ACC112 (cell line): ENCODE measurements around the gene ENAH.

Experiments
- H2AFZ ChIP-seq: fragments of 200-600 bp; sonication (generic); one replicate; pipeline ENCODE4 v1.6.0; 2017; ENCODE audit warnings: antibody characterized with exemption, low read length; ENCODE audit not compliant: unreplicated experiment
- H3K27ac ChIP-seq: fragments of 200-600 bp; sonication (generic); 2 replicates; pipeline ENCODE4 v1.5.1; 2014; ENCODE audit warnings: low read depth, mild to moderate bottlenecking, antibody characterized with exemption, low read length, moderate library complexity
- H3K27me3 ChIP-seq: fragments of 200-600 bp; sonication (generic); 2 replicates; pipeline ENCODE4 v1.6.1; 2014; ENCODE audit warnings: mild to moderate bottlenecking, antibody characterized with exemption, low read length, moderate library complexity, mixed read lengths; ENCODE audit not compliant: insufficient read depth
- H3K36me3 ChIP-seq: fragments of 200-600 bp; sonication (generic); 2 replicates; pipeline ENCODE4 v1.6.1; 2016; ENCODE audit warnings: mild to moderate bottlenecking, antibody characterized with exemption, low read length, moderate library complexity, mixed read lengths; ENCODE audit not compliant: insufficient read depth
- H3K4me1 ChIP-seq: fragments of 200-600 bp; sonication (generic); one replicate; pipeline ENCODE4 v1.6.1; 2016; ENCODE audit warnings: low read length, mixed read lengths; ENCODE audit not compliant: insufficient read depth, unreplicated experiment, control insufficient read depth
- H3K4me3 ChIP-seq: fragments of 200-600 bp; sonication (generic); 2 replicates; pipeline ENCODE4 v1.5.1; 2014; ENCODE audit warnings: mild to moderate bottlenecking, low read depth, low read length
- H3K79me2 ChIP-seq: fragments of 200-600 bp; sonication (generic); one replicate; pipeline ENCODE4 v1.6.0; 2016; ENCODE audit warnings: low read length; ENCODE audit not compliant: control insufficient read depth, unreplicated experiment, insufficient read depth

Gene ENAH

GRCh38 chr1:225543350-225543749 is 109.6 kb downstream of the ENAH start:
- Histone ChIP-seq H3K36me3 (no peaks in the 10 kb centered on the region; the same call in 1 of the 2 replicates), H3K4me1 (peaks cover 12% of the 10 kb centered on the region), H3K27ac (no peak overlapping the region), H3K27me3 (no peaks in the 10 kb centered on the region), H3K4me3 (no peak overlapping the region), H3K79me2 (peaks cover 52% of the 10 kb centered on the region), H2AFZ (no peak overlapping the region)

DNA sequence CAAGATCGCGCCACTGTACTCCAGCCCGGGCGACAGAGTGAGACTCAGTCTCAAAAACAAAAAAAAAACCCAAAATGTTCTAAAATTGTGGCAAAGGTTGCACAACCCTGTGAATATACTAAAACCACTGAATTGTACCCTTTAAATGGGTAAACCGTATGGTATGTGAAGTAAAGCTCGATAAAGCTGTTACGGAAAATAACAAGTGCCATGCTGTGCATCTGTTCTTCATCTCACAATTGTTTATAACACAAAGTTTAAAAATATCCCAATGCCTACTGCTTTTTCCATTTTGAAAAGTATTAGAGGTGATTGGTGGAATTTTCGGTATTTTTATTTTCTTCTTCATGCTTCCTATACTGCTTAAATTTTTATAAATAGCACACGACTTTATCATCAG is 111.5 kb downstream of the ENAH start:
- peaks cover 14% of the 10 kb centered on the region for H3K4me1 ChIP-seq
- H3K79me2 ChIP-seq, result peaks cover 58% of the 10 kb centered on the region
- H3K27ac ChIP-seq, result no peak overlapping the region
- H2AFZ ChIP-seq, result no peak overlapping the region
- H3K36me3 ChIP-seq, result no peaks in the 10 kb centered on the region
- no peaks in the 10 kb centered on the region for H3K27me3 ChIP-seq
- H3K4me3 ChIP-seq, result no peak overlapping the region

DNA sequence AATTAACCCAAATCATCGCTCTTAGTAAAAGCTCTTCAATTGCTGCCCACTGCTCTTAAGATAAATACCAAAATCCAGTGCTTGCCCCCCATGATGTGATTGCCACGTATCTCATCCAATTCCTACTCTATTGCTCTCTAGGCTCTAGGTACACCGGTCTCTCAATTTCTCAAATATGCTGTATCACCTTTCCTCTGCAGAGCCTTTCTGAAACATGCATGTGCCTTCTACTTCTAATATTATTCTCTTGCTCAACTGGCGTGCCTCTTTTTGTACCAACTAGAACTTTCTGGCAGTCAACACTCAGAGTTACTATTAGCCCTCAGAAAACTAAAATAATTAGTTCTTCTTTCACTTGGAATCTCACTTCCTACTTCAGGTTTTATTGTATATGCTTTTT is 113.3 kb downstream of the ENAH start:
- Histone ChIP-seq H3K27ac (no peak overlapping the region), H3K27me3 (no peaks in the 10 kb centered on the region), H3K4me3 (no peak overlapping the region), H3K36me3 (no peaks in the 10 kb centered on the region), H3K4me1 (peaks cover 14% of the 10 kb centered on the region), H2AFZ (no peak overlapping the region), H3K79me2 (peaks cover 67% of the 10 kb centered on the region)

DNA sequence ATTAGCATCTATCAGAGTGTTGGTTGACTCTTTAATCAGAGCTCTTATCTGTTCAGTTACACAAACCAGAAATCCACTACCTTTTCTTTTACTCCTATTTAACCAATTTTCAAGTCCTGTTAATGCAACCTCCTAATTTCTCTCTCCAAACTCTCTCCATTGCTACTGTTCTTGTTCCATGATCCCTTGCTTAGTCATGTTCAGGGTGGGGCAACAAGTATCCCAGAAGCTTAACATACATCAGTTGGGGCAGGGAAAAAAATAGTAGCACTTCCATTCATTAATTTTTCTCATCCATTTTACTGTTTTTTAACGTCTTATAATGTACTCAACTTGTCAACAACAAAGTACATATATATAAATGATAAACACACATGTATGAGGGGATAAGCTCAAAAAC is 113.9 kb downstream of the ENAH start:
- H3K4me3 ChIP-seq, result no peak overlapping the region
- H3K27me3 ChIP-seq, result no peaks in the 10 kb centered on the region
- H3K4me1 ChIP-seq, result peaks cover 14% of the 10 kb centered on the region
- no peaks in the 10 kb centered on the region for H3K36me3 ChIP-seq
- peaks cover 67% of the 10 kb centered on the region for H3K79me2 ChIP-seq
- H3K27ac ChIP-seq, result no peak overlapping the region
- H2AFZ ChIP-seq, result no peak overlapping the region

DNA sequence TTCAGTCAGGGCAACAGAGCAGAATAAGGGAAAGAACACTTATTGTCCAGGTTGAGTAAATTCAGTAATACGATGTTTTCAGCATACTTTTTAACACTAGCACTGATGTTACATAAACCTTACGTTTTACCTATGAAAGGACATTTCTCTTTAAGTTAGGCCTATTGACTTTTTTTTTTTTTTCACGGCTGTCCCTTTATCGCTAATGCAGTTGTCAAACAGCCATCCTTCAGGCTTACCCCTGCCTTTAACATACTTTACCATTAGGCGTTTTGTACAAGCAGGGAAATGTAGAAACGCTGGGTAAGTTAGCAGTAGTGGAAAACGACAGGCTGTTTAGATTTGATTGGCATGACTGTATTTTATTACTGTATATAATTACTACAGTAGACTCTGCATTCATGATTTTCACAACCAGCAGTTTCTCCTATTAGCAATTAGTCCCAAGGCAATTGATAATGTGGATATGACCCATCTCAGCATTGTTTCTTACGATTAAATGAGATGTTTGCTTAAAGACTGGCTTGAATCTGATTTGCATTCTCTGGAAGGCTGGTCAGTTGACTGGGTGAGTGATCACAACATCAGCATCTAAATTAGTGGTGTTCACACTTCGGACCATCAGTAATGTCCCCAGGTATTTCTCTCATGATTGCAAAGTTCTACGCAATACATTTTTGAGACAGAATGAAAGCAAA is 115.2 kb downstream of the ENAH start:
- H3K4me3 ChIP-seq, result no peak overlapping the region
- H2AFZ ChIP-seq, result no peak overlapping the region
- peaks cover 64% of the 10 kb centered on the region for H3K79me2 ChIP-seq
- no peaks in the 10 kb centered on the region for H3K36me3 ChIP-seq
- H3K27ac ChIP-seq, result no peak overlapping the region
- H3K4me1 ChIP-seq, result peaks cover 14% of the 10 kb centered on the region
- no peaks in the 10 kb centered on the region for H3K27me3 ChIP-seq

DNA sequence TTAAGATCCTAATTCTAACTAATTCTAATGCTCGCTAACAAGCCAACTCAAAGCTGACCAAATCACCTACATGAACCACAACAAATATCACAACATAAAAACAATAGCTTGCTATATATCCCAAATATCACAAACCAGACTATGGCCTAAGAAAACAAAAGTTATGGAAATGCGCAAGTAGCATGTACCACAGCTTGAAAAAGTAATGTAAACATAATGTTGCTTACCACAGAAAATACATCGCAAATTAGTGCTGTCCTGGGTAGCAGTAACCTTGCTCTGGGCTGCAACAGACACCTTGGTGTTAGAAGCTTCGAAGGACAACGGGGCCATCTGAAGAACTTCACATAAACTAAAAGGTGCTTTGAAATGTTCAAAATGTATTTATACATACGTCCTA is 117.6 kb downstream of the ENAH start:
- Histone ChIP-seq H3K27me3 (no peaks in the 10 kb centered on the region), H3K36me3 (0 out of 2 replicates have a peak, but pooled peaks cover 3% of the 10 kb centered on the region), H3K4me3 (no peak overlapping the region), H2AFZ (no peak overlapping the region), H3K79me2 (peaks cover 64% of the 10 kb centered on the region), H3K27ac (no peak overlapping the region), H3K4me1 (peaks cover 13% of the 10 kb centered on the region)

GRCh38 chr1:225534772-225535171 is 118.2 kb downstream of the ENAH start:
- no peaks in the 10 kb centered on the region for H3K27me3 ChIP-seq
- H3K4me1 ChIP-seq, result peaks cover 11% of the 10 kb centered on the region
- peaks cover 4% of the 10 kb centered on the region; the same call in 1 of the 2 replicates for H3K36me3 ChIP-seq
- H3K4me3 ChIP-seq, result no peak overlapping the region
- H2AFZ ChIP-seq, result no peak overlapping the region
- H3K27ac ChIP-seq, result no peak overlapping the region
- peaks cover 61% of the 10 kb centered on the region for H3K79me2 ChIP-seq

- no peak overlapping the region for H2AFZ ChIP-seq
- H3K4me3 ChIP-seq, result no peak overlapping the region
- H3K79me2 ChIP-seq, result peaks cover 58% of the 10 kb centered on the region
- H3K27ac ChIP-seq, result no peak overlapping the region
- H3K36me3 ChIP-seq, result peaks cover 4% of the 10 kb centered on the region; the same call in 1 of the 2 replicates
- H3K27me3 ChIP-seq, result no peaks in the 10 kb centered on the region
- peaks cover 6% of the 10 kb centered on the region for H3K4me1 ChIP-seq
Measured at GRCh38 chr1:225534135-225534534, 118.8 kb downstream of the ENAH start.

- H2AFZ ChIP-seq, result no peak overlapping the region
- no peak overlapping the region for H3K27ac ChIP-seq
- no peak overlapping the region for H3K4me3 ChIP-seq
- H3K27me3 ChIP-seq, result no peaks in the 10 kb centered on the region
- H3K4me1 ChIP-seq, result peaks cover 3% of the 10 kb centered on the region
- H3K79me2 ChIP-seq, result peaks cover 56% of the 10 kb centered on the region
- H3K36me3 ChIP-seq, result peaks cover 4% of the 10 kb centered on the region; the same call in 1 of the 2 replicates
Measured at GRCh38 chr1:225533238-225533637, 119.7 kb downstream of the ENAH start.

GRCh38 chr1:225532240-225532944 is 120.5 kb downstream of the ENAH start:
- no peaks in the 10 kb centered on the region for H3K27me3 ChIP-seq
- H3K4me3 ChIP-seq, result no peak overlapping the region
- H2AFZ ChIP-seq, result no peak overlapping the region
- peaks cover 53% of the 10 kb centered on the region for H3K79me2 ChIP-seq
- no peaks in the 10 kb centered on the region for H3K4me1 ChIP-seq
- no peak overlapping the region for H3K27ac ChIP-seq
- peaks cover 7% of the 10 kb centered on the region; the same call in 1 of the 2 replicates for H3K36me3 ChIP-seq

DNA sequence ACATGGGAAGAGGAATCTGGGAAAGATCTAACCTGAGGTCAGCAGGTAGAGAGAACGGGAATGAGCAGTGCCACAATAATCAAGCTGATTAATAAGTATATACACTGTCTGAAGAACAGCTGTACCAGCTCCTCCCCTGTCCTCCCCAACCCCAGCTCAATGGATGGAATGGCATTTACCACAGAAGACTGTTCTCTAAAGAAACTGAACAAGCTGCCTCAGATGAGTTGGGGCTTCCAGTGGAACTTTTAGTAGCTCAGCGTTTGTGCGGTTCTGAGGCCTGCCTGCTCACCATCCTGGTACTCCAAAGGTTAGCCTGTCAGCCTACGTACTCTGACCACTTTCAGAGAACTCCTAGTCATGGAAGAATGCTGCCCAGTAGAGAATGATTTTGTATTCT is 123.2 kb downstream of the ENAH start:
- Histone ChIP-seq H3K27ac (no peak overlapping the region), H3K79me2 (peaks cover 41% of the 10 kb centered on the region), H3K4me1 (no peaks in the 10 kb centered on the region), H3K27me3 (no peaks in the 10 kb centered on the region), H3K4me3 (no peak overlapping the region), H2AFZ (no peak overlapping the region), H3K36me3 (peaks cover 7% of the 10 kb centered on the region; the same call in 1 of the 2 replicates)
